Stimulated activated CD8-positive, alpha-beta memory T cell treated with anti-CD3 and anti-CD28 coated beads, Interleukin-7, amount 100 ng/mL, for 1 hour (primary cell): ENCODE data around the gene FIBCD1.

Source experiments
- DNase-seq, 2 donors: peaks; one replicate each; pipeline ENCODE4 v3.0.0-alpha.2; 2020; ENCODE audit warnings: low read depth in 2 of 2

The FIBCD1 gene, protein sequence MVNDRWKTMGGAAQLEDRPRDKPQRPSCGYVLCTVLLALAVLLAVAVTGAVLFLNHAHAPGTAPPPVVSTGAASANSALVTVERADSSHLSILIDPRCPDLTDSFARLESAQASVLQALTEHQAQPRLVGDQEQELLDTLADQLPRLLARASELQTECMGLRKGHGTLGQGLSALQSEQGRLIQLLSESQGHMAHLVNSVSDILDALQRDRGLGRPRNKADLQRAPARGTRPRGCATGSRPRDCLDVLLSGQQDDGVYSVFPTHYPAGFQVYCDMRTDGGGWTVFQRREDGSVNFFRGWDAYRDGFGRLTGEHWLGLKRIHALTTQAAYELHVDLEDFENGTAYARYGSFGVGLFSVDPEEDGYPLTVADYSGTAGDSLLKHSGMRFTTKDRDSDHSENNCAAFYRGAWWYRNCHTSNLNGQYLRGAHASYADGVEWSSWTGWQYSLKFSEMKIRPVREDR

DNA sequence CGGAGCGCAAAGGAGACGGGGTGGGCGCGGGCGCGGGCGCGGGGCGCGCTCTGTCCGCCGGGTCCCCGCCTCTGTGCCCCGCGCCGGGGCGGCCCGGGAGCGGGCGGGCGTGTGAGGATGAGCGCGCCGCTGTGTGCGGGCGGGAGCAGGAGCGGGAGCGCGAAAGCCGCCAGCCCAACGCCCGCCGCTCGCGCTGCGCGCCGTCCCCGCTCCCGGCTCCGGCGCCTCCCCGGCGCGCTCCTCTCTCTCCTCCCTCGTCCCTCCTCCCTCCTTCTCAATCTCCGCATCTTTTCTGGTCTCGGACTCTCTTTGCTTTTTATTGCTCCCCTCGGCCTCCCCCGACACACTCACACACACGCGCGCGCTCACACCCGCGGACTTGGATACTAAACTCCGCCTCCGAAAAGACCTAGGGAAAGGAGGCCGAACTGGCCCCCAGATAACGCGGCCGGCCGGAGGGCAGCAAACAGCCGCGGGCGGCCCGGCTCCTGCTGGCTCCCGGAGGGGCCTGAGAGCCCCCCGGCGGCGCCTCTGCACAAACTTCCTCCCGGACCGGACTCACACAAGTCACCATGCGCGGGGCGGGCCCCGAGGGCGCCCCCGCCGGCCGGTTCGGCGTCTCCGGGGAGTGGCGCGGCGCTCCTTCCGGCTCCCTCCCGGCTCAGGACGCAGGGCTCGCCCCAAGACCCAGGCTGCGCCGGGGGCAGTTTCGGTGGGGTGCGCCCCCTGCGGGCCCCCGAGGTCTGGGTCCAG is at the start of gene FIBCD1:
FIBCD1 (minus strand) TSS at position 596 of the 753 bp plus-strand sequence. CDS start 640 bp downstream, outside the sequence.
- no peak for DNase-seq

DNA sequence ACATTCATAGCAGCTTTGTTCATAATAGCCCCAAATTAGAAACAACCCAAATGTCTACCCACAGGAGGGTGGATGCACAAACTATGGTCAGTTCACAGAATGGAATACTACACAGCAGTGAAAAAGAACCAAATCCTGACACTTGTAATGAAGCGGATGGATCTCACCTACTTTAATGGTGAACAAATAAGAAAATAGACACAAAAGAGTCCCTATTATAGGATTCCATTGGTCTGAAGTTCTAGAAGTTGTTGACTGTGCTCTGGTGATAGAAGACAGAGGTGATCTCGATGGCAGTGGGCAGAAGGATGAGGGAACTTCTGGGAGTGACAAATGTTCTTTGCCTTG is 49.3 kb upstream of the FIBCD1 start:
- no peak for DNase-seq

DNA sequence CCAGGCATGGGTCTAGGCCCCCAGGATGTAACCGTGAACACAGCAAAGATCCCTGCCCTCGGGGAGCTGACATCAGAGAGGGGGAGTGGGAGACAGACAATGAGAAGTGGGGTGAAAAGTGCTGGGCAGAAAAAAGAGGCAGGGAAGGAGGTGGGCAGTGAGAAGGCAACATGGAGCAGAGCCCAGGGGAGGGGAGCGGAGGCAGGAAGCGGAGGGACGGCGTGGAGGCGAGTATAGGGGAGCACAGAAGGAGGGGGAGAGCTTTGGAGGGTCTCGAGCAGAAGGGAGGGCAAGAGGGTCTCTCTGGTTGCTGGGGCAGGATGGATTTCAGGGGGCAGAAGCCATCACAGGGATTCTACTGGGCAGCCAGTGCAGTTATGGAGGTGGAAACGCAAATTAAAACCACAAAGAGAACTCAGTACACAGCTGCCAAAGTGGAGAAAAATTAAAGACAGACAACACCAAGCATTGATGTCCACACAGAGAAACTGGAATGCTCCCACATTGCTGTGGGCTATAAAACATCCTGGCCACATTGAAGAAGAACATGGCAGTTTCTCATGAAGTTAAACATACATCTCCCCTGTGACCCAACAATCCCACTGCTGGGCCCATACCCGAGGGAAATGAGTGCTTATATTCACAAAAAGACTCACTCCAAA is 48.8 kb upstream of the FIBCD1 start:
- no peak for DNase-seq

DNA sequence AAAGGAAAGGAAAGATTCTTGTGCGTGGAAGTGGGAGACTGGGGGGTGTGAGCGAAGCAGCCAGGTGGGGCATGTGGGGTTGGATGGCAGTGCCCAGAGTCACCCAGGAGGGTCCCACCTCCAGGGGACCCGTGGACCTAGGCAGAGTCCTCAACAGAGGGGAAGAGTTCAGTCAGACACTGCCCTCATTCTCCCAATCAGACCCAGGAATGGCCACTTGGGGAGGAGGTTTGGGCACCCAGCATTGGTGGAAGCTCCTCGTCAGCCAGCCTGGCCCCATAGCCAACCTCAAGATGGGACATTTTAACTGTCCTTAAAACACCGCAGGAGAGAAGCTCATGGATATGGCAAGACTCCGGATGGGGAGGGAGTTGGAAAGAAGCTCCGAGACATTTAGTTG is 48.0 kb upstream of the FIBCD1 start:
- DNase-seq: no peak

DNA sequence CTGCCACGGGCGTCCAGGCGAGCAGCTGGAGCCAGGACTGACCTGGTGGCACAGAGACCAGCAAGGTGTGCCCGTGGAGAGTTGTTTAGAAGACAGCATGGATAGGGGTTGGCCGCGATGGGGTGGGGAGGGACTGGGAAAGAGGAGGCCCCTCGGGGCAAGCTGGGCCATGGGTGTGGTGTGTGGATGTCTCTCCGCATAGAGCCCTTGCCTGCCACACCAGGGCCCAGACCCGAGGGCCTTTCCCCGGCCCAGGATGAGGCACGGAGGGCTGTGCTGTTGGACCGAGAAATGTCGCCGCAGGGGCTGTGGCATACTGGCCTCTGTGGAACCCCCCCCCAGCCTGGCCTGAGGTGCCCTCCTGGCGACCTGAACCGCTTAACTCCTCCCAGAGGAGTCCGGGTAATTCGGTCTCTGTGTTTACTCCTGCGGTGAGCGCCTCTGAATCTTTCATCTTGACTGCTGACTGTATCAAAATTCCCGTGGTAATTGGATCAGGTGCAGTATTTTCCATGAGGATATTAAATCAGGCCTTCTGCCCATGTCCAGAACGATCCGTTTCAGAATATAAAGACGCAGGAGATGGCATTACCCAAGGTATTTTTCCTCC is 47.4 kb upstream of the FIBCD1 start:
- no peak for DNase-seq

DNA sequence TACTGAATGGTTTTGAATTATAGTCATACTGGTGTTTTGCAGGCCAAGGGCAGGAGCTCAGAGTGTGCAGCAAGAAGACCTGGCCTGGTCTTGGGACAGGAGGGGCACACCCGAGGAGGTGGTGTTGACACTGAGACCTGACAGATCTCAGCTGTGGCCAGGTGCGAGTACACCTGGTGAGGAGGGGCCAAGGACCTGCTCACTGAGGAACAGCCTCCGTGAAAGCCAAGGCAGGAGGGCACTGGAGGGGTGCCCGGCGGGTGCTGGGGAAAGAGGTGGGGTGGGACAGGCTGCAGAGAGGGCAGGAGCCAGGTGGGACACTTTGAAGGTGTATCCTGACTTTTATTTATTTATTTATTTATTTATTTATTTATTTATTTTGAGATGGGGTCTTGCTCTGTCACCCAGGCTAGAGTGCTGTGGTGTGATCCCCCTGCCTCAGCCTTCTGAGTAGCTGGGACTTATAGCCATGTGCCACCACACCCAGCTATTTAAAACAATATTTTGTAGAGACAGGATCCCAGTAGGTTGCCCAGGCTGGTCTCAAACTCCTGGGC is 46.6 kb upstream of the FIBCD1 start:
- DNase-seq: no peak

DNA sequence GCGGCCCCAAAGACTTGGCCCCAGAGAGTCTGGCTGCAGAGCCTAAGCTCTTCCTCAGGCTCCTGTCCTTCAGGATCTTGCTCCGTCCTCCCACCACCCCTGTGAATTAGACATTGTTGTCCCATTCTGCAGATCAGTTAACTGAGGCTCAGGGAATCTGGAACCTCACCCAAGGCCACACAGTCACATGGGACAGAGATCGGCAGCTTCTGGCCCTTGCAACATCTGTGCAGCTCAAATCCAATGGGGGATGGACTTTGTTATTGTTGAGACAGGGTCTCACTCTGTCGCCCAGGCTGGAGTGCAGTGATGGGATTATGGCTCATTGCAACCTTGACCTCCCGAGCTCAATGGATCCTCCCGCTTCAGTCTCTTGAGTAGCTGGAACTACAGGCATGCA is 46.0 kb upstream of the FIBCD1 start:
- DNase-seq: no peak

DNA sequence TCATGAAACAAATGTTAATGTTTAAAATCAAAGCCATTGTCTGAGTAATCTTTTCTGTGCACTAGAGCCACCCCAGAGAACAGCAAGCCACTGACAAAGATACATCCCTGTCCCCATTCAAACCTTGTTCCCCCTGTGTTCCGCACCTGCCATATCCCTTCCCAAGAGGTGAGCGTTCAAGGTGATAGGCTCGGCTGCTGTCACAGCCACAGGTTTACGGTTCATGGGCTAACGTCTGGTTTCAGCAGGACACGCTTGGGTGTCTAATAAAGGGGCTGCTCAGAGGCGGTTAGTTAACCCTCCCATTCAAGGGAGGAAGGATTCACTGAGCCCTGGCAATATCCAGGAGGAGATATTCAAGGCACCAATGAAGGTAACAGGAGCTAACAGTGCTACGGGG is 45.5 kb upstream of the FIBCD1 start:
- DNase-seq: no peak

DNA sequence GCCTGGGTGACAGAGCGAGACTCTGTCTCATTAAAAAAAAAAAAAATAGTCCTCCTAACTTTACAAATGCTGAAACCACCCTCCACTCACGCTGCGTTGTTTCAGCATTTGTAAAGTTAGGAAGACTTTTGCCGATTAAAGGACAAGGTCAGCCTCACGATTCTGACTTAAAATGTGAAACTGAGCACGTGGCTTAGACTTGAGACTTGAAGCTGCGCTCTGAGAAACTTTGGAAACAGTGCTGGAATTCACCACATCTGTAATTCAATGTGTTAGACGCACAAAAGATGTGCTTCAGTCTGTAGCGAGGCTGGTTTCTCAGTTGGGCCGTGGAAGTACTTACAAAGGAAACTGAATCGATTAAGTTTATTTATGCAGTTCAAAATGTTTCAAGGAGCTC is 44.9 kb upstream of the FIBCD1 start:
- no peak for DNase-seq

DNA sequence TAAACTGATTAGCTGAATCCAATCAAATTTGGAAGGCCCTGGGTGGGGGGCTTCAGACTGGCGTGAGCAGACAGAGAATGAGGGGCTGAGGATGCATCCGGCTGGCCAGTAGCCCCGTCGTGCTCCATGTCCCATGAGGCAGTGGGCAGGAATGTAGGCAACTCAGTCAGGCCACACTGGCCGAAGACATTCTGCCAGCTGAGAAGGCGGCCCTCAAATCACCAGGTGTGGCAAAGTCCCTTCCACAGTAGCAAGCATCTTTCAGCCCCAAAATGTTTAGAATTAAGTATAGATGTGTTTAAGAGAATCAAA is 44.3 kb upstream of the FIBCD1 start:
- no peak for DNase-seq

DNA sequence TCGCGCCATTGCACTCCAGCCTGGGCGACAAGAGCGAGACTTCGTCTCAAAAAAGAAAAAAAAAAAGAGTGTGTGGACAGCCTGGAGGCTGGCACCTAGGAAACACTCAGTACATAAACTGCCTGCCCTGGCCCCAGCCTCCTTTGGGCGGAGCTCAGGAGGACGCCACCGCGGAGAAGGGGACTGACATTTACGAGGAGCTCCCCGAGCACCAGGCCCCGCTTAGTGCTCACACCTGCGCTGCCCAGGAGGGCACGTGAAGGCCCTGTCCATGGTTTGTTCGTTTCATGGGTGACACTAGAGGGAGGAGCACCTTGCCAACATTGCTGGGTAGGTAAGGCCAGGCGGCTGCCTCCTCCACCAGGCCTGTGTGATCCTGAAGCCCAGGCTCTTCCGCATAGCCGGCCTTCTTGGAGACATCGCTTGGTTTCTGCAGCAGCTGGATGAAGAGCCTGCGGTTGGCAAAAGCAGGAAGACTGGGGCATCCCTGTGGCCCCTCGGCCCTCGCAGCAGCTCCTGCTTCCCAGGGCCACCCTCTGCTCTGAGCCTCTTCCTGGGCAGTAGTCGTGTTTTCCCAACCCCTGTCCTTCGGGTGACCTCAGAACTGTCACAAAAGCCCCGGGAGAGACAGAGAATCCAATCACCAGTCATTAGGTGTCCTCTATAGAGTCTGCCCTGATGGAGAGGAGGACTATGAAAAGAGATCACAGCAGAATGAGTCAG is 43.8 kb upstream of the FIBCD1 start:
- DNase-seq: no peak

DNA sequence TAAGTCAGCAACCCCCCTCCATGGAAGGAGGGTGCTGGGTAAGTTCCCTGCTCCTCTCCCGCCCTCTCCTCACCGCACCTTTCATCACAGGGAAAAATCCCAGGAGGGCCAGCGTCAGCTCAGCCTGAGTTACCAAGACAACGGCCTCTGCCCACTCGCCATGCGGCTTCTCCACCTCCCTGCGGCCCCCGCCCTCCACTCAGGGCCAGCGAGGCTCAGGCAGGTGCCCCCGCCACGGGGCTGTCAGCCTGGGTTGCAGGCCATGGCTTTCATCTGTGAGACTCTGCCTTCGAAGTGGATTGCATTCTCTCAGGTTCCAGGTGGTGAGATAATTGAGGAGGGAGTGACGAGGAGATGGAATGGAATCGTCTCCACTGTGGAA is 42.7 kb upstream of the FIBCD1 start:
- no peak for DNase-seq

DNA sequence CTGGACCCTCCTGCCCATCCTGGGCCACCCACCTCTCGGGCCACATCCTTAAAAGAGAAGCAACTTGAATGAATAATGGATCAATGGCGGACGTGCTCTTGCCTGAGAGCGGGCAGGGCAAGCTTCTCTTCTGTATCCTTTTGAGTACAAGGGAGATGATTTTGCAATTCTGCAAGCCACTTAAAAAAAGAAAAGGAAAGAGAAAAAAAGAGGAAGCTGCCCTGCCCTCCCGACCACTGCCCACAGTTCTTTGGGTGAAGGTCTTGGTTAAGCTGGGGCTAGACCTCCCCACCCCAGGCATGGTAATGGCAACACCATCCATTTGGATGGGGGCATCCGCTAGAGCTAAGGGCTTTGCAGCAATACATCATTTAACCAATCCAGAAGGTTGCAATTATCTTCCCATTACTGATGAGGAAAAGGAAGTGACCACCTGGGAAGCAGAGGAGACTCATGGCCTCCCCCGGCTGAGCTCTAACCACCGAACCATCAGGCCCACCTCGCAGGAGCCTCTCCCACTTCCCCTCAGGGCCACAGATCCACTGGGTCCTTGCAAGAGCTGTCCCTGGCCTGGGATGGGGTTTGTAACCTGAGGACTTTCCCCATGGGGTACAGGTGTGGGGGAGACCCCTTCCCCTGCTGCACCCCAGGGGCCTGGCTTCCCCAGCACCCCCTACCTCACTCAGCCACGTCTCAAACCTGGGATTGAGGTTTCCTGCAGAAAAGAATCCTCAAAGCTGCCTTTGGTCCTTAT is 42.1 kb upstream of the FIBCD1 start:
- DNase-seq: no peak

DNA sequence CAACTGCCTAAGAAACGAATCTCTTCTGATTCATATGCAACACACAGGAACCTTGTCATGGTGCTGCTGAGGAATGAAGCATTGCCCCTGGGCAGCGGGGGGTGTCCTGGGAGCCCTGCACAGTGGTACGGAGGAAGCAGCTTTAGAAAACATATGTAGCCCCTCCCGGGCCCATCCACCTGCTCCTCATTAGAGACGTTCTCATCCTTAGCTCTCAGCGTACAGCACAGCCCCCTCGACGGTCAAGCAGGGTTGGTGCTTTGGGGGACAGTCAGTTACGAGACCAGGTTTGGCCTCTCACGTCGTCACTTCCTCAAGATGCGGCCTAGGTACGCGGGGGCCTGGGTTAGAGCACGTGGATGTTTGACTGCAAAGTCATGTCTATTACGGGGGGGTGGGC is 41.5 kb upstream of the FIBCD1 start:
- no peak for DNase-seq

DNA sequence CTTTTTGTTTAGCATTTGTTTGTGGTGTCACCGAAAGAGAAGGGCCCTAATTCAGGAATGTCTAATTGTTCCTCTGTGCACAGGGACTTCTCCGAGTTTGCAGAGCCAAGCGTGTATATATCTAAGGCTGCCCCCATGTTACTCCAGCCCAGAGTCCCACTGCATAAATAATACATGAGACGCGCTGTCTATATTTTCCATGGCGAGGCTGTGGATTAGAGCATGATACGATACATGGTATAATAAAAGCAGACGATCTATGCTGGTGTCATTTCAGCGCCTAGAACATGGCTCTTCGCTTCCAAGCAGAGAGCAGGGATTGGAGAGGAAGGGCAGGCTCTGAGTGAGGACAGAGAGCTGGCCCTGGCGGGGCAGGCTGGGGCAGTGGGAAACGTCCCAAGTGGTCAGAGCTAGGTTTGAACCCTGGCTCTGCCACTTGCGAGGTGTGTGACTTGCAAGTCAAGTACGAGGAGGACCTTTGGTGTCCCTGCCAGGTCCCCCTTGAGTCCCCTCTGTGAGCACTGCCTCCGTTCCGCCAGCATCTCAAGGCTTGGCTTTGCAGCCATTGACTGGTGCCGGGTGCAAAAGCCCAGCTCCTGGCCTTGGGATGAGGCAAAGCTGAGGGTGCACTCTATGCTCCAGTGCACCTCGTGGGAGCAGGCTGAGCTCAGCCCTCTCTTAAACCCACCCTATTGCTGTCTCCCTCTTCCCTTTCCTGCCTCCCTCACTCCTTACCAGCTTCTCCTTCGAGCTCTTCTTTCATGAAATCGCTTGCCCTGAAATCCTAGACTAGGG is 40.7 kb upstream of the FIBCD1 start:
- DNase-seq: no peak

DNA sequence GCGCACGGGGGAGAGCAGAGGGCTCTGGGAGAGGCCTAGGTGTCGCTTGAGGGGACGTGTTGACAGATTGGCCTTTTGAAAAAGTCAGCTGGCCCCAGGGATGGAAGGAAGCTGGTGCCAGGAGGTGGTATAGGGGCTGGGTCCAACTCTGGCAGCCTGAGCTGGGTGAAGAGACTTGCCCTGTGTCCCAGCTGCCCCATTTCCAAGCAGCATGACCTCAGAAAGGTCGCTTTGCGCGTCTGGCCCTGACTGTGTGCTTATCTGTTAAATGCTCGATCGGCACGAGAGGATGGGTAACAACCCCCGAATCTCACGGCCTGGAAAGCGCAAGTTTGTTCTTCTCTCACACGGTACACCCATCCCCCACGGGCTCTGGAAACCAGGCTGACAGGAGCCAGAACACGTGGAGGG is 38.8 kb upstream of the FIBCD1 start:
- DNase-seq: no peak

DNA sequence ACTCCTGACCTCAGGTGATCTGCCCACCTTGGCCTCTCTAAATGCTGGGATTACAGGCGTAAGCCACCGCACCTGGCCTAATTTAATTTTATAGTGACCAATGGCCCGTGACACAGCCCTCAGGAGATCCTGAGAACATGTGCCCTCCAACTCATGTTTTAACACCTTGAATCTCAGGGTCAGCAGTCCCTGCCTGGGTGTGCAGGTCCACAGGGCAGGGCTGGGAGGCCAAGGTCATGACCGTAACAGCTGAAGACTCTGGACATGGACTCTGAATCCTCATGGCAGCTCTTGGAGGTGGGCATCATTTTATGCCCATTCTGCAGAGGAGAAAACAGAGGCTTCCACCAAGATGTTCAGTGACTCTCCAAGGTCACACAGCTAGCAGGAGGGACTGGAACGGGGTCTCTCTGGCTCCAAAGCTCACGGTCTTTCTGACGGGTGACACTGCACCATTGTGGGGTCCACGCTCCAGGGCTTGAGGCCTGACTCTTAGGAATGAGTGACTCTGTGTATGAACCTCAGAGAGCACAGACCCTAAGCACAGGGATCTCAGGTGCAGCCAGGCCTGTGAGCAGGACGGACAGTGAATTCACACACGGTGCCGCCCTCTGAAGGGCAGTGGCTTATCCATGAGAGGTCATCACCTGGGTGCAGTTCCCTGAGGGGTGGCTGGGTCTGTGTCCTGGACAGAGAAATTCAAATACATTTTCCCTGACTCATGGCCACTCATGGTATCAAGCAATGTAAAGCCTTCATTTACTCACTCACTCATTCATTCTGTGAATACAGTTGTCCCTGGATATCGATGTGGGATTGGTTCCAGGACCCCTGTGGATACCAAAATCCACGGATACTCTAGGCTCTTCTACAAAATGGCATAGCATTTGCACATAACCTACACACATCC is 37.1 kb upstream of the FIBCD1 start:
- DNase-seq: no peak

DNA sequence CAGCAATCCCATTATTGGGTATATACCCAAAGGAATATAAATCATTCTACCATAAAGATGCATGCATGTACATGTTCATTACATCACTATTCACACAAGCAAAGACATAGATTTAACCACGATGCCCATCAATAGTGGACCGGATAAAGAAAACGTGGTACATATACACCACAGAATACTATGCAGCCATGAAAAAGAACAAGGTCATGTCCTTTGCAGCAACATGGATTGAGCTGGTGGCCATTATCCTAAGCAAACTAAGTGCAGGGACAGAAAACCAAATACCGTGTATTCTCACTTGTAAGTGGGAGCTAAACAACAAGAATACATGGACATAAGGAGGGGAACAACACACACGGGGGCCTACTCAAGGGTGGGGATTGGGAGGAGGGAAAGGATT is 36.1 kb upstream of the FIBCD1 start:
- no peak for DNase-seq

DNA sequence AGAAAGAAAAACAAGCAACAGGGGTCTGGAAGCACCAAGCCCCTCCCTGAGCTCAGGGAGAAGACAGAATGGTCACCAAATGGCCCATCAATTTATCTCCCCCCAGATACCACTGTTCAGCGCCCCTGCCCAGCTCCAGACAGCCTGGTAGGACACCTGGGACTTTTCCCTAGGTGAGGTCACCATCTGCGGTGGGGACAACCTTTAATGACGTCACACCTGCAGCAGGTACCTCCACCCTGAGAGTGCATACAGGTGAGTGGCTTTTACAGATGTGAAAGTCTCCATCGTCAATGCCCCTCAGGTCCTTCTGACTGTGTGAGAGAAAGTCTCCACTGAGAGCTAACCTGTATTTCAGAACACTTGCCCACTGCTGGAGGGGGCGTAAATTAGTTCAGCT is 35.6 kb upstream of the FIBCD1 start:
- no peak for DNase-seq
